Astrocyte of the hippocampus (primary cell): ENCODE measurements around the gene C11orf52.
A peak's percentile ranks its signal among the peaks of the same experiment; 100 is the strongest.
"Not testable (repeated sequence)": the region's sequence is repeated elsewhere in the genome, so short reads cannot be mapped to it uniquely, and the experiment has no call there.

Experiments
- DNase-seq: peaks from one replicate; pipeline ENCODE4 v3.0.0; 2011; ENCODE audit warnings: low read depth, low spot score

Gene C11orf52

GRCh38 chr11:111912535-111912934 is 6.2 kb upstream of the C11orf52 start, which contains the start of gene HSPB2:
TSS of gene HSPB2 (plus strand) at chr11:111912734. CDS start at chr11:111912830, 96 bp downstream.
- DNase-seq, result no peak

DNA sequence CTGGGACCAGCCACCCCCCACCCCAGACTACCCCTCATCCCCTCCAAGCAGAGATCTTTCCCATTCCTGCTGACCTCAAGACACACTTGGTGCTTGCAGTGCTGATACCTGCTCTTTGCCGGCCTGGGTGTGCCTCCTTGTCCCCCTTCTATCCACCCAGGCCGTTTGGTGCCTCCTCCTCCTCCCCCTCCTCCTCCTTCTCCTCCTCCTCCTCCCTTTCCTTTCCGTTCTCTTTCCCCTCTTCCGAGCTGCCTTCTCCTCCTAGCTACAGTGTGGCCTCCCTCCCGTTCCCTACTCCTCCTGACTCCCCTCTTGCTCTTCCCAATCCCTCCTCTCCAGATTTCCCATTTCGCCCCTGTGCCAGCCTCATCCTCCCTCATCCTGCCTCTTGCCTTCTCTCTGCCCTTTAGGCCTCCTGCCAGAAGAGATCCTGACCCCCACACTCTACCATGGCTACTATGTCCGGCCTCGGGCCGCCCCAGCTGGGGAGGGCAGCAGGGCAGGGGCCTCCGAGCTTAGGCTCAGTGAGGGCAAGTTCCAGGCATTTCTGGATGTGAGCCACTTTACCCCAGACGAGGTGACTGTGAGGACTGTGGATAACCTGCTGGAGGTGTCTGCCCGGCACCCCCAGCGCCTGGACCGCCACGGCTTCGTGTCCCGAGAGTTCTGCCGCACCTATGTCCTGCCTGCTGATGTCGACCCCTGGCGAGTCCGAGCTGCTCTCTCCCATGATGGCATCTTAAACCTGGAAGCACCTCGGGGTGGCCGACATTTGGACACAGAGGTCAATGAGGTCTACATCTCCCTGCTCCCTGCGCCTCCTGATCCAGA is 5.5 kb upstream of the C11orf52 start:
- DNase-seq, result no peak

GRCh38 chr11:111913997-111914396 is 4.7 kb upstream of the C11orf52 start:
- peak; percentile 89 for DNase-seq

DNA sequence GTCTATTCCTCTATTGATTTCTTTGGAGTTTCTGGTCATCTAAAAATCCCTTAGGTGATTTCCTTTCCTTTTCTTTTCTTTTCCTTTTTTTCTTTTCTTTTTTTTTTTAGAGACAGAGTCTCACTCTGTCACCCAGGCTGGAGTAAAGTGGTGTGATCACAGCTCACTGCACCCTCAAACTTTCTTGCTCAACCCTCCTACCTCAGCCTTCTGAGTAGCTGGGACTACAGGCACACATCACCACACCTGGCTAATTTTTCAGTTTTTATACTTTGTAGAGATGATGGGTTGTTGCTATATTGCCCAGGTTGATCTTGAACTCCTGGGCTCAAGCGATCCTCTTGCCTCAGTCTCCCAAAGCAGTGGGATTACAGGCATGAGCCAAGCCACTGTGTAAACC is 1.9 kb upstream of the C11orf52 start:
- DNase-seq, result no peak

DNA sequence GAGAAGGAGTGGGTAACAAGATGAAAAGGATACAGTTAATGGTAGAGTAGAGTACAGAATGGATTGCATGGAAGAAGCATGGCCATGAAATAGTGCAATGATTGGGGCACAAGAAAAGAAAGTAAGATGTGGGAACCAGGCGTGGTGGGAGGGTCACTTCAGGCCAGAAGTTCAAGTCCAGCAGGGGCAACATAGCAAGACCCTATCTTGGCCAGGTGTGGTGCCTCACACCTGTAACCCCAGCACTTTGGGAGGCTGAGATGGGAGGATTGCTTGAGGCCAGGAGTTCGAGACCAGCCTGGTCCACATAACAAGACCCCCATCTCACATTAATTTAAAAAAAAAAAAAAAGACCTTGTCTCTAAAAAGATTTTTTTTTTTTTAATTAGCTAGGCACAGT is 1.4 kb upstream of the C11orf52 start:
- DNase-seq, result no peak

DNA sequence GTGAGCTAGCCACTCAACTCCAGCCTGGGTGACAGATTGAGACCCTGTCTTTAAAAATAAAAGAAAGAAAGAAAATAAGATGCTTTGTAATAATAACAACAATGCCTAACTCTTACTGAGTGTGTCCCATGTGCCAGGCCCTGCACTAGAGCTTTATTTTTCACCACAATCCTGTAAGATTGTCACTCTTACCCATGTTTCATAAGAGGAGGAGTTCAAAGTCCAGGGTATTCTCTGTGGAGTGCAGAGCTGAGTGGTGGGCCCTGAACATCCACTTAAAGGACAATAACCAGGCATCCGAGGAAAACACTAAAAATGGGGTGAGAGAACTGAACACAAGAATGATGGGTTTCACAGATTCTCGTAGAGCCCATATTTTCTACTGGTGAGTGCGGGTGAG is 925 bp upstream of the C11orf52 start:
- DNase-seq, result no peak

DNA sequence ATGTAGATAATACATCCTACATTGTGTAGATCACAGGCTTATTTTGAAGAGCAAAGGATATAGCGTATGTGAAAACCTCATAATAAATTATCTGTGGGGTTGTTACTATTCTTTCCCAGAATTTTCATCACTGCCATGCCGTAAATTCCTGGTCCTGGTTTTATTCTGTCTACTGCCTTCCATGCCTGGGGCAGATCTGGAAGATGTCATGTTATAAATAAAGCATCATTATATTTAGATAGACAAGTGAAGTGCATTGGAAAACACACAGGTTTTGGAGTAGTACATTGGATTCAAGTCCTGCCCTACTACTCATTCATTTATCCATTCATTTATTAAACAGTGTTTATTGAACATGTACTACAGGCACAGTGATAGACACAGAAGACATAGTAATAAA is 2.2 kb downstream of the C11orf52 start:
- DNase-seq, result no peak

GRCh38 chr11:111921541-111922230 is 3.0 kb downstream of the C11orf52 start:
- no peak for DNase-seq

DNA sequence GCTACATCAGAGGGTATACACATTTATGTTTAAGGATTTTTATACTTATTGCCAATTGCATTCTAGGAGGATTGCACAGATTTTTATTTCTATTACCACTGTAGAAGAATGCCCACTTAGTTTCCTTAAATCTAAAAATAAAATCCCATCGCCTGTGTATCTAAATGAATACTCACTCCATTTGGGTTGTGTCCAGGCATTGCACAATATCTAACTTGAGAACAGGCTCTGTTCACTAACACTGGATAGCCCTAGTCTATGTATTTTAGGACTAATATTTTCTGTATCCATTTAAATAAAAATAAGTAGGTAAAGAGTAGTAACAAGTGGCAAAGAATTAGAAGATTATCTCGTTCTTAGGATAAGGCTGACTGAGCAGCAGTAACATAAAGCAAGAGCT is 4.1 kb downstream of the C11orf52 start:
- DNase-seq, result peak; percentile 73

DNA sequence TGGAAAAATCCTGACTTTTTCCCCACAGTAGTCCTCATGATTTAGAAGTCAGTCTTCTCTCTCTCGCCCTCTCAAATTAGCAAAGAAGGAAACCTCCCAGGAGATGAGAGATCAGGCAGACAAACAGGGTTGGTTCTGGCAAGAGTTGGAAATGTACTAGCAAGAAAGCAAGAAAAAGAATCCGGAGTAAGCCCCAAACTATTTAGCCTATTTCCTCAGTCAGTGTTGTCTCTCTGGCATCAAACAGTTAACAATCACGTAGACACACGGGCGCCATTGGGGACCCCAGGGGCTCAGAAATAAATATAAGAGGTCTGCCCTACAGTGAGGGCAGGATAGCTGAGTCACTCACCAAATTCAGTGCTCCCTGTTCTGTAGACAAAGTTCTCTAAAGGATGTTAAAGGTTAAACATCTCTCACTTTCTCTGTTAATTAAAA is 4.7 kb downstream of the C11orf52 start:
- peak; percentile 44 for DNase-seq

DNA sequence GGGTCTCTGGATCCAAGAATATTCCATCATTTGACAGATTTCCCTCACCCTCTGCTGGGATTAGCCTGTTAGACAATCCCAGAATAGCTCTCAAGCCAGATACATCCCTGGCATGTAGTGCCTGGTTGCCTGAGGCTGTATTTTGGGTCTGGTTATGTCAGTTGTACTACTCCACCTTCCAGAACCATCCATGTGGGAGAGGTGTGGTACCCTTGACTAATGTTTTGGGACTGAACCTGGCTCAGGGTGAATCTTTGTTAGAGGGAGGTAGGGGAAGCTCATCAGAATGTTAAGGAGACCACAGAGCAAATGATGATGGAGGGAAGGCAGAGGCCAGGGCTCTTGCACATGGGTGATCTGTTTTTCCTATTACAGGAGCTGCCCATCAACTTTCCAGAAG is 5.2 kb downstream of the C11orf52 start:
- no peak for DNase-seq

DNA sequence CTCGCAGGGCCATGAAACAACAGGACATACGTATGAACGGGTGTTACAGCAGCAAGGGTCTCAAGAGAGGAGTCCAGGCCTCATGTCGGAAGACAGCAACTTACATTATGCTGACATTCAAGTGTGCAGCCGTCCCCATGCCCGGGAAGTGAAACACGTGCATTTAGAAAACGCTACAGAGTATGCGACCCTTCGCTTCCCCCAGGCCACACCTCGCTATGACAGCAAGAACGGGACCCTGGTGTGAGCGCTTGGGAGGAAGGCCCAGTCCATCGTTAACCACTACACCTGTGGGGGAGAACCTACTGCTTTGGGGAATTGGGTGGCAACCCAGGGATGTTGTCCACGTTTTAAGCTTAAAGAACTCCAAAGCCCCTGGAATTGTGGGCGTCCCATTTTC is 7.2 kb downstream of the C11orf52 start:
- no peak for DNase-seq

DNA sequence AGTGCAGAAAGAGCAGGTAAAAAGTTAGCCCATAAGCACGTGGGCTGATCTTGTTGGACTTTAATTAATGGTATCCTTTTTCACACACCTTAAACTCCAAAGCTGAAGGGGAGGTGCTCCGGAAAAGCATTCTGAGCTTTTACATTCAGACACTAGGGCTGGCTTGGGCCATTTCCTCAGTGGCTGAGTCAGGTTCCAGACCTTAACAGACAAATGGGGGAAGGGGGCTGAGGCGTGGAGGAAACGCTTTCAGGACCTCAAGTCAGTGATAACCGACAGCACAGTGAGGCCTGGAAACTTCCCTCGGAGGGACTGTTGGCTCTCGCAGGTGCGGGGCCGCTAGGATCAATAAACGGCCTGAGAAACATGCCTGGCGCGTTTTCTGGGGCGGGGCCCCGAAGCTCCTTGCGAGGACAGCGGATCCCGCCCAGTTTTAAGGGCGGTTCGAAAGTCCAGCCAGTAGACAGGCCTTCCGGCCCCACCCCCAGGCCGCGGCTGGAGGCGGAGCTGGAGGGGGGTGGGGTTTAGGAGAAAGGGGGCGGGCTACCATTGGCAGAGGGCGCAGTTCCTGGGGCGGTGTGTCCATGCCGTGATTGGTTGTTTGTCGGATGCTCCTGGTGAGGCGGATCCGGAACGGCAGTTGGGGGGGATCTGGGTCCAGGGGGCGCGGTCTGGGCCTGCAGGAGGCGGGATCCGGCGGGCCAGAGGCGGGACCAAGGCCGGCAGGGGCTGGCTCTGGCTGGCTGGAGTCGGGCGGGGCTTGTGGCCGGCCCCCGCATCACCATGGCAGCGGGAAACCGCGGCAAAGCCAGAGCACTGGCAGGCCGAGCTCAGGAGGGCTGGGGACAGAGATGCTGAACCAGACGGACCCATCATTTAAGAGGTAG is 8.0 kb downstream of the C11orf52 start:
- DNase-seq, result peak; percentile 99

GRCh38 chr11:111930472-111930871 is 11.8 kb downstream of the C11orf52 start:
- DNase-seq, result no peak

- no peak for DNase-seq
These were observed 13.9 kb downstream of the C11orf52 start for GRCh38 chr11:111932611-111932950.

DNA sequence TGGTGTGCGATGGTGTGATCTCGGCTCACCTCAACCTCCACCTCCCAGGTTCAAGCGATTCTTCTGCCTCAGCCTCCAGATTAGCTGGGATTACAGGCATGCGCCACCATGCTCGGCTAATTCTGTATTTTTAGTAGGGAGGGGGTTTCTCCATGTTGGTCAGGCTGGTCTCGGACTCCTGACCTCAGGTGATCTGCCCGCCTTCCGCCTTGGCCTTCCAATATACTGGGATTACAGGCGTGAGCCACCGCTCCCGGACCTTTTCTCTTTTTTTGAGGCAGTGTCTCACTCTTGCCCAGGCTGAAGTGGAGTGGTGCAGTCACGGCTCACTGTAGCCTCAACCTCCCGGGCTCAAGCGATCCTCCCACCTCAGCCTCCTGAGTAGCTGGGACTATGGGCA is 14.5 kb downstream of the C11orf52 start:
- not testable (repeated sequence) for DNase-seq

DNA sequence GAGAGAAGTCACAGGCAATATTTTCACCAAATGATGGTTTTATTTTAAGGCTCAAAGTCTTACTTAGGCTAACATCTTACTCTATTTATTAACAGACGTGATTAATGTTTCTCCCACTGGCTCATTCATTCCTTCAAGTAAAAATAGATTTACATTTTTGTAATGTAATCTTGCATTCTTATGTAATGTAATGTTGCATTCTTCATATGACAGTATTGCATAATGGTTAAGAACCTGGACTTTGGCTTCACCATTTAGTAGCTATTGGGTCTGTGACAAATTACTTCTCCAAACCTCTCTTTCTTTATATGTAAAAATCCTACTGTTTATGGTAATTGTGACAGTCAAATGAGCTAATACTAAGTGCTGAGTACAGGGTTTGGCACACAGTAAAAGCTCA is 15.2 kb downstream of the C11orf52 start:
- no peak for DNase-seq

DNA sequence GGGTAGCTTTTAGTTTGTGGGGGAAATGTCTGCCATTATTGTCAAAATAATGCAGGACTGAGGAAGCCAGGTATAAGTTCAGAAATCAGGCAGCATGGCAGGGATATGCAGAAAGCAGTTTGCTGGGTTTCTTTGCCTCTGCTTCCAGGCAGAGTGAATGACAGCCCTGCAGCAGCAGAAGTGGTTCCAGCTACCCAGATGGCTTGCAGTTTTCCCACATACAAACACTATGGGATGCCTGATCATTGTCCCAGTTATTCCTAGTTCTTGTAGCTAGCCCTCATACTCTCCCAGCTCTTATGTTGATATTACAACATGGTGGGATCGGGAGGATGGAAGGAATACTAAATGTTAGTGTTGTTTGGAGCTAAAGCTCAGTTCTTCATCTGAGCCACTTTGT is 15.6 kb downstream of the C11orf52 start:
- DNase-seq, result no peak

- no peak for DNase-seq
These were observed 16.8 kb downstream of the C11orf52 start for GRCh38 chr11:111935317-111936039.

DNA sequence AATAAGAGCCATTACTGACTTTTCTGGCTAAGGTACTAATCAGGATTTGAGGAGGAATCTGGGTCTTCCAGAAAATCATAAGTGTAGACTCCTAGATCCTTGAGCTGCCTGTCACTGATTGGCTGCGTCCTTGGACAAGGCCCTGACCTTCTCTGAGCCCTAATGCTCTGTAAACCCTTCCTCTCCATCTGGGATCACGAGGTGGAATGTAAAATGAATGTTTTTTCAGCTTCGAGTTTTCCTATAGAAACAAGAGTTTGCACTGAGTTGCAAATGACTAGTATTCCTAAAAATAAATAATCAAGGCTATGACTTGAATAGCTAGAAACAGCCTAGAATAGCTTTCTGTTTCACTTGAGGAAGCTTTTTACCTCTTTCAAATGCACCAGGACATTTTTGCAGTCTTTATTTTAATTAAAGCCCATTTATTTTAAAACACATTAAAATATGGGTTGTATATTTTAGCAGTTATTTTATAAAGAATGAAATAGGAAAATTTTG is 17.4 kb downstream of the C11orf52 start:
- DNase-seq, result no peak

GRCh38 chr11:111937461-111937769 is 18.7 kb downstream of the C11orf52 start:
- no peak for DNase-seq
